Progenitor cell of endocrine pancreas (in vitro differentiated cells): ENCODE results near the gene RAC2. TPM values are rescaled to one million over a fixed set of nuclear protein-coding genes. Genes with fewer than 3 reads are reported as not detected.
A peak's percentile ranks its signal among the peaks of the same experiment; 100 is the strongest.

ENCODE experiments used
- DNase-seq: peaks from one replicate; pipeline ENCODE4 v3.0.0; 2021; ENCODE audit warnings: low spot score; ENCODE audit not compliant: unreplicated experiment
- H3K27ac Mint-ChIP-seq: 2 replicates; pipeline ENCODE4 v1.8.0; 2021; ENCODE audit warnings: mild to moderate bottlenecking, moderate library complexity, mixed read lengths
- H3K27me3 Mint-ChIP-seq: 2 replicates; pipeline ENCODE4 v1.8.0; 2021; ENCODE audit warnings: mixed read lengths
- H3K36me3 Mint-ChIP-seq: 2 replicates; pipeline ENCODE4 v1.8.0; 2022; ENCODE audit warnings: mixed read lengths; ENCODE audit not compliant: insufficient read depth
- H3K4me1 Mint-ChIP-seq: 2 replicates; pipeline ENCODE4 v1.8.0; 2021; ENCODE audit warnings: low read depth, mixed read lengths
- H3K4me3 Mint-ChIP-seq: 2 replicates; pipeline ENCODE4 v1.8.0; 2021; ENCODE audit warnings: low read depth, mild to moderate bottlenecking, moderate library complexity, mixed read lengths
- H3K9me3 Mint-ChIP-seq: 2 replicates; pipeline ENCODE4 v1.8.0; 2021; ENCODE audit warnings: low read depth, mixed read lengths
- total RNA-seq: library from RNA; stranded (reverse); gene quantifications from 2 replicates; pipeline ENCODE4 v1.2.1, GENCODE V29; 2021
- TF ChIP-seq, protein P1 (sequence below): fragments of 200-600 bp; sonication (generic); IDR thresholded peaks from one replicate; pipeline ENCODE4 v1.5.0; 2021; ENCODE audit warnings: antibody characterized with exemption, mild to moderate bottlenecking; ENCODE audit not compliant: unreplicated experiment

The RAC2 gene
- total RNA-seq, 1 donor from 2014 or later = 1.7 TPM

DNA sequence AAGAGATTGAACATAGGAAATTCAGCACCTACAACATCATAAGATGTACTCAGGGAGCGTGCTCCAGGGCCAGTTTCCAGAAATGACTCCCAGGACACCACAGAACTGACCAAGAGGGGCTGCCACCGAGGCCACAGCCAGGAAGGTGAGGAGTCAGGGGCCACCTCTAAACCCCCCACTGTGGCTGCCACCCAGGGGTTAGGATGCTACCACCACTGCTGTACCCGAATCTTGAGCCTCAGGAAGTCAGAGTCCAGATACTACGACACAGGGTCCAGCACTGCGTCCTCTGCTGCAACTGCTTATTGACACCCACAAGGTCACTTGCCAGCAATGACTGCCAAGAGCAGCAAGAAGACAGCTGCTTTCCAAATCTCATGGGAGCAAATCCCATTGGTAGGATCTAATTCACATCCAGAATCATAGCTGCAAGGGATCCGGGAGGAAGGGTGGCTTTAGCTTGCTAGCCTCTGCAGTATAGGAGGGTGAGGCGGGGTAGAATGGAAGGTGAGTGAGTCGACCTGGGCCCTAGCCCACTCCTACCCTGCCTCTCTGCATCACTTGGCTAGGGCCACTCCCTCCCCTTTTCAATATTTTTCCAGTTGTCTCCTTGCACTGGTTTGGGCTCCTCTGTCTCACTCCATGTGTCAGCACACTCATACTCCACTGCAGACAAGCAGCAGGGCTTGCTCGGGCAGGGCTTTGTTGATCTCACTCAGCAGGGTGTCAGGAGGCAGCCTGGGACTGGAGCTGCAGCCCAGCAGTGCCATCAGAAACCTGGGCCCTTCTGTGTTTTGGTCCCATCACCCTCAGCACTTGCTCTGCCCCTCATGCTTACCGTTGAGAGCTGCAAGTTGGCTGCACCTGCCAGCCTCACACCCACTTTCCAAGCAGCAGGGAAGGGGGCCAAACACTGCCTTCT is 20.2 kb upstream of the RAC2 start:
- TF ChIP-seq, protein P1, sequence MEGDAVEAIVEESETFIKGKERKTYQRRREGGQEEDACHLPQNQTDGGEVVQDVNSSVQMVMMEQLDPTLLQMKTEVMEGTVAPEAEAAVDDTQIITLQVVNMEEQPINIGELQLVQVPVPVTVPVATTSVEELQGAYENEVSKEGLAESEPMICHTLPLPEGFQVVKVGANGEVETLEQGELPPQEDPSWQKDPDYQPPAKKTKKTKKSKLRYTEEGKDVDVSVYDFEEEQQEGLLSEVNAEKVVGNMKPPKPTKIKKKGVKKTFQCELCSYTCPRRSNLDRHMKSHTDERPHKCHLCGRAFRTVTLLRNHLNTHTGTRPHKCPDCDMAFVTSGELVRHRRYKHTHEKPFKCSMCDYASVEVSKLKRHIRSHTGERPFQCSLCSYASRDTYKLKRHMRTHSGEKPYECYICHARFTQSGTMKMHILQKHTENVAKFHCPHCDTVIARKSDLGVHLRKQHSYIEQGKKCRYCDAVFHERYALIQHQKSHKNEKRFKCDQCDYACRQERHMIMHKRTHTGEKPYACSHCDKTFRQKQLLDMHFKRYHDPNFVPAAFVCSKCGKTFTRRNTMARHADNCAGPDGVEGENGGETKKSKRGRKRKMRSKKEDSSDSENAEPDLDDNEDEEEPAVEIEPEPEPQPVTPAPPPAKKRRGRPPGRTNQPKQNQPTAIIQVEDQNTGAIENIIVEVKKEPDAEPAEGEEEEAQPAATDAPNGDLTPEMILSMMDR = no peak
- Mint-ChIP-seq H3K4me1 (peaks cover 10% of the 10 kb centered on the region), H3K36me3 (peaks cover 1% of the 10 kb centered on the region), H3K27ac (no peak overlapping the region), H3K27me3 (peaks cover 27% of the 10 kb centered on the region), H3K9me3 (peaks cover 13% of the 10 kb centered on the region), H3K4me3 (no peak overlapping the region)
- no peak for DNase-seq

DNA sequence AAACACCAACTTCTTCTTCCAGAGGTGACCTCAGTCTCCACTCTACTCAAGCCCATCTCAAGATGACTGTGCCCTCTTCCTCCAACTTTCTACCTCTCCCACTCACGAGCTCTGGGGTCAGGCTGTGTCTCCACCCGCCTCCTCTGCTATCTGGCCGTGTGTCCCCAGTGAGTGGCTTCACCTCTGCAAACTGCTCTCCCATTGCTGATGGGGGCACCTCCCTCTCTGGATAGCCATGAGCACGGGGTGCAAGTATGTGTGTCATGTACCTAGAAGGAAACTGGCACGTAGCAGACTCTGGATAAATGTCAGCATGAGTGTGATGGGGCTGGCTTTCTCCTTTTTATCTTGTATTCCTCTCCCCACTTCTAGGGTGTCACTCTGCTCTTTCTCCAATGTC is 18.3 kb upstream of the RAC2 start:
- no peak for DNase-seq
- H3K9me3 Mint-ChIP-seq = peaks cover 13% of the 10 kb centered on the region
- TF ChIP-seq, protein P1 = no peak
- peaks cover 27% of the 10 kb centered on the region for H3K27me3 Mint-ChIP-seq
- peaks cover 18% of the 10 kb centered on the region for H3K4me1 Mint-ChIP-seq
- H3K27ac Mint-ChIP-seq = no peak overlapping the region
- H3K36me3 Mint-ChIP-seq = peaks cover 1% of the 10 kb centered on the region
- no peak overlapping the region for H3K4me3 Mint-ChIP-seq

DNA sequence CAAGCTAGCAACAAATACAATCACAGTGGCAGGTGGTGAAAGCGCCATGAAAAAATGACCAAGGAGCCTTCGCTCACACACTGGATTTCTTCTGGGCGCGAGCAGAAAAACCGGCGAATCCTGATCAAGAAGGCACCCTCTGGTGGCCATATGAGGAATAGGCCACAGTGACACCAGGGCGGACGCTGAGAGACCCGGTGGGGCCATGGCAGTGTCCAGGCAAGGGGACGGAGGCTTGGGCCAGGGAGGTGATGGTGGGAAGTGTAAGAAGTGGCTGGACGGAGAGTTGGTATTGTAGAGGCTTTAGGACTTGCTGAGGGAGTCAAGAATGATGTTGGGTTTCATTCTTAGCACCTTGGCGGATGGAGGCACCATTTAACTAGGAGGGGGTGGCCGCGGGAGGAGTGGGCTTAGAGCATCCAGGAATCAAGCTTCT is 16.9 kb upstream of the RAC2 start:
- peak; percentile 44 for DNase-seq
- Mint-ChIP-seq H3K36me3 (peaks cover 1% of the 10 kb centered on the region), H3K4me3 (no peak overlapping the region), H3K27me3 (peaks cover 27% of the 10 kb centered on the region), H3K9me3 (peaks cover 13% of the 10 kb centered on the region), H3K4me1 (peaks cover 17% of the 10 kb centered on the region), H3K27ac (no peak overlapping the region)
- TF ChIP-seq, protein P1 = peak; percentile 91

DNA sequence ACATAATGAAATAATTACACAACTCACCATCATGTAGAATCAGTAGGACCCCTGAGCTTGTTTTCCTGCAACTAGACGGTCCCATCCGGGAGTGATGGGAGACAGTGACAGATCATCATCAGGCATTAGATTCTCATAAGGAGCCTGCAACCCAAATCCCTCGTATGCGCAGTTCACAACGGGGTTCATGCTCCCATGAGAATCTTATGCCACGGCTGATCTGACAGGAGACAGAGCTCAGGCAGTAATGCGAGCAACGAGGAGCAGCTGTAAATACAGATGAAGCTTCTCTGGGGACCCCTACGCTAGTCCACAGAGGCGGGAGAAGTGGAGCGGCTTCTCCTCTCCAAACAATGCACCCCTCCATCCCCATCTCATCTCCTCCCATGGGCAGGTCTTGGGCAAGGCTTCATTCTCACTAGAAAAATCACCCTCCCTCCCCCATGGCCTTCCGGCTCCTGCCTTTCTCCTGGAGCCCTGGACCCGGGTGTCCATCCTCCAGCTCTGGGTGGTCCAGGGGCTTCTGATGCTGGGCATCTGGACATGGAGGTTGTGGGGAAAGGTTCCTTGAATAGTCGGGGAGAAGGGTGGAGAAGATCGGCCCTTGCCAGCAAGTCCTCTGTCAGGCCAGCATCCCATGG is 16.2 kb upstream of the RAC2 start:
- Mint-ChIP-seq H3K27ac (no peak overlapping the region), H3K27me3 (peaks cover 32% of the 10 kb centered on the region), H3K4me3 (no peak overlapping the region), H3K36me3 (peaks cover 1% of the 10 kb centered on the region), H3K9me3 (peaks cover 13% of the 10 kb centered on the region), H3K4me1 (peaks cover 17% of the 10 kb centered on the region)
- DNase-seq = no peak
- TF ChIP-seq, protein P1 = no peak

DNA sequence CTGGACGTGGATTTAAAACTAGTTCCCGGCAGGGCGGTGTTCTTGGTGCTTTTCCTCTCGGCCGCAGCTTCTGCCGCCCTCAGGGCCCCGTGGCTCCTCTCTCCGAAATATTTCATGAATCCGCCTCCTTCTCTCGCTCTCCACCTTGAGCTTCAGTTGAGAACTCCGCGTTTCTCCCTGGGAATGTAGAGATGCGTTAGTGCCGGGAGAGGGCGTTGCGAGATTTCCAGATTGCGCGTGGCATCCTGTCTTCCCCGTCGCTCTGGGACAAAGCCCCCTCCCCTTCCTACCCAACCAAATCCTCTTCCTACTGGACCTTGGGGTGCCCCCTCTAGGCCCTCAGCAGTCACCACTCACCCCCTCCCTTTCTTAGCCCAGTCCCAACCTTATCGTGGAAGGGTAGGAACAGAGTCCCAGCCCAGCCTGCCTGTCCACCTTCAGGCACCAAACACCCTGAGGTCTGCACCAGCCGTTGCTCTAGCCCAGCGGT is 15.5 kb upstream of the RAC2 start:
- Mint-ChIP-seq H3K4me1 (peaks cover 20% of the 10 kb centered on the region), H3K36me3 (peaks cover 1% of the 10 kb centered on the region), H3K27me3 (peaks cover 33% of the 10 kb centered on the region), H3K9me3 (peaks cover 6% of the 10 kb centered on the region), H3K4me3 (no peak overlapping the region), H3K27ac (no peak overlapping the region)
- TF ChIP-seq, protein P1 = peak; percentile 54
- DNase-seq = no peak
